Heart right ventricle (tissue), 16 donors: ENCODE measurements around the gene GUCY2D. TPM values are rescaled to one million over a fixed set of nuclear protein-coding genes. Genes with fewer than 3 reads are reported as not detected.

Experiments
- ATAC-seq, 8 donors: fragments of 200-7000 bp; cut with Tn5 transposase; one replicate each; pipeline ENCODE4 v1.9.1; 2020; ENCODE audit warnings: mild to moderate bottlenecking in 8 of 8, moderate library complexity in 8 of 8, moderate number of reproducible peaks in 1 of 8
- DNase-seq, 2 donors: peaks; one replicate each; pipeline ENCODE4 v3.0.0-alpha.2; 2020
- H3K27ac ChIP-seq, 10 donors: fragments of 200-600 bp; sonication (generic) in 2 of 10; one replicate each; pipeline versions ENCODE4 v1.5.0 to v1.8.0; 2020 to 2022; ENCODE audit warnings: mild to moderate bottlenecking in 3 of 10
- H3K27me3 ChIP-seq, 7 donors: fragments of 200-600 bp; one replicate each; pipeline ENCODE4 v1.8.0; 2021 to 2022; ENCODE audit warnings: mild to moderate bottlenecking in 2 of 7
- H3K36me3 ChIP-seq, 9 donors: fragments of 200-600 bp; sonication (generic) in 1 of 9; one replicate each; pipeline versions ENCODE4 v1.5.0 to v1.8.0; 2020 to 2022; ENCODE audit warnings: mild to moderate bottlenecking in 2 of 9
- H3K4me1 ChIP-seq, 9 donors: fragments of 200-600 bp; sonication (generic) in 1 of 9; one replicate each; pipeline versions ENCODE4 v1.5.0 to v1.8.0; 2020 to 2022; ENCODE audit warnings: mild to moderate bottlenecking in 4 of 9
- H3K4me3 ChIP-seq, 10 donors: fragments of 200-600 bp; sonication (generic) in 2 of 10; one replicate each; pipeline versions ENCODE4 v1.5.0 to v1.8.0; 2020 to 2022; ENCODE audit warnings: mild to moderate bottlenecking in 7 of 10, moderate library complexity in 2 of 10
- H3K9me3 ChIP-seq, 11 donors: fragments of 200-600 bp in 10 of 11; sonication (generic) in 2 of 11; one replicate each; pipeline versions ENCODE4 v1.5.0 to v1.8.0; 2013 to 2022; ENCODE audit warnings: mild to moderate bottlenecking in 2 of 11, control low read depth in 1 of 11, moderate library complexity in 1 of 11
- WGBS, 2 donors: extraction: QIAGEN DNeasy Blood & Tissue Kit; methylation state at CpG; one replicate each; pipeline ENCODE4 v1.1.7; 2013; ENCODE audit warnings: inconsistent platforms in 1 of 2; 5-methylcytosine and 5-hydroxymethylcytosine counted together
- intact Hi-C, 10 donors: fragments of 100-400 bp; cut with DNase I; formaldehyde crosslinking; loops; one replicate each; pipeline versions ENCODE4 v1.11.1 to v1.14.2; 2022
- polyA plus RNA-seq, 2 donors: library from polyadenylated mRNA; stranded (reverse); fragments of 200-250 nt; gene quantifications; one replicate each; pipeline ENCODE4 v1.2.3, GENCODE V29; 2013
- total RNA-seq, 10 donors: library from RNA; stranded (reverse); fragmentation: NEBNext Ultra II Directional in 3 of 10; extraction: Animal tissue kit (Norgen Biotek cat#: 25700) in 3 of 10; gene quantifications; one replicate each; pipeline versions ENCODE4 v1.2.1 to v1.2.4, GENCODE V29; 2021 to 2023
- TF ChIP-seq, protein P1 (sequence below), 9 donors: fragments of 200-600 bp; sonication (generic) in 2 of 9; IDR thresholded peaks; one replicate each; pipeline versions ENCODE4 v1.5.0 to v1.8.0; 2021 to 2022; ENCODE audit warnings: antibody characterized with exemption in 9 of 9, mild to moderate bottlenecking in 5 of 9, moderate library complexity in 1 of 9
- donor health status: Arrhythmogenic right ventricular cardiomyopathy.
- donor health status: ischemic (EF 13 %, LVEDD 7.1; RV severe dilation, severe dysfunction).
- donor health status: healthy with polysubstance abuse.
- donor health status: DM: no; HTN: yes; CAD: no.
- donor health status: DM: no; HTN: no; CAD: no.
- donor health status: ischemic (EF 25% LVEDD 6.9; RV normal size, moderate dysfunction).
- donor health status: ischemic (EF 25% LVEDD 5.7; RV mildly dilated, moderate dysfunction).
- donor health status: healthy.
- donor health status: DM: yes; HTN: yes; CAD: no.
- donor health status: Ischemic cardiomyopathy.
- donor health status: ischemic (EF 35%, LVEDD 5.7; RV mildly dilated, moderate dysfunction).
- donor health status: nonischemic (EF 11% LVEDD 7.7; RV severe dilation, severe dysfunction).
- donor health status: DM: yes; HTN: yes; CAD: no.
- donor health status: PGD.
- donor health status: ischemic (EF 29% LVEDD 5.4; RV normal size, mild dysfunction).
- donor health status: nonischemic (EF 23%, LVEDD 6.1; RV moderate dilation, normal function).

Gene GUCY2D
- total and polyA plus RNA-seq, 12 donors, result 0.06 to 0.69 (median 0.36) TPM; not detected in 6

DNA sequence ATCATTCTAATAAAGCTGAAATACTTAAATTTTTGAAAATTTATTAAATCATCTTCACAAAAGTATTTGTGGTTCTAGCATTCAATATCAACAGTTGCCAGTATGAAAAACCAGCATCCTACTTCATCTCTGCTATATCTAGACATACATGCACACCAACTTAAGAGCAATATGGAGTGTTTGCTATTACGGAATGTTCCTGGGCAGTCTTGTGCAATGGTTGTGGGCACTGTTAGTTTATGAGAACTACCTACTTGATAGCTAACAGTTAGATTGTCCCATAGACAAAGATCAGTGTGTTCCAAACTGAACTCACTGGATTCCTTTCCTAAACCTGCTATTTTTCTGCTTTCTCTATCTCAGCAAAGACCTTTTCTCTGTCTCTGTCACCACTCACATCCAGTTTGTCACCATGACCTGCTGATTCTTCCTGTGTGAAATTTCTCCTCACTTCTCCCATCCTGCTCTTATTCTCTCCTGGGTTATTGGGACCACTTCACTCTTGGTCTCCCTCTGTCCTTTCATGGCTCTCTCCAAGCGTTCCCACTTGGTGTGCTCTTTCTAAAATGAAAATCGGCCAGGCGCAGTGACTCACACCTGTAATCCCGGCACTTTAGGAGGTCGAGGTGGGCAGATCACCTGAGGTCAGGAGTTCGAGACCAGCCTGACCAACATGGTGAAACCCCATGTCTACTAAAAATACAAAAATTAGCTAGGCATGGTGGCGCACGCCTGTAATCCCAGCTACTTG is 42.7 kb upstream of the GUCY2D start:
- peaks cover 0 to 21% (median 11%) of the 10 kb centered on the region in 9 donors for H3K4me1 ChIP-seq
- no peaks in the 10 kb centered on the region for H3K36me3 ChIP-seq
- DNase-seq (no peak), ATAC-seq (no peak)
- WGBS, 2 donors, result 91 to 97% methylated on average over 9 of the region's 9 CpGs
- H3K4me3 ChIP-seq, result no peak overlapping the region
- TF ChIP-seq, protein P1, sequence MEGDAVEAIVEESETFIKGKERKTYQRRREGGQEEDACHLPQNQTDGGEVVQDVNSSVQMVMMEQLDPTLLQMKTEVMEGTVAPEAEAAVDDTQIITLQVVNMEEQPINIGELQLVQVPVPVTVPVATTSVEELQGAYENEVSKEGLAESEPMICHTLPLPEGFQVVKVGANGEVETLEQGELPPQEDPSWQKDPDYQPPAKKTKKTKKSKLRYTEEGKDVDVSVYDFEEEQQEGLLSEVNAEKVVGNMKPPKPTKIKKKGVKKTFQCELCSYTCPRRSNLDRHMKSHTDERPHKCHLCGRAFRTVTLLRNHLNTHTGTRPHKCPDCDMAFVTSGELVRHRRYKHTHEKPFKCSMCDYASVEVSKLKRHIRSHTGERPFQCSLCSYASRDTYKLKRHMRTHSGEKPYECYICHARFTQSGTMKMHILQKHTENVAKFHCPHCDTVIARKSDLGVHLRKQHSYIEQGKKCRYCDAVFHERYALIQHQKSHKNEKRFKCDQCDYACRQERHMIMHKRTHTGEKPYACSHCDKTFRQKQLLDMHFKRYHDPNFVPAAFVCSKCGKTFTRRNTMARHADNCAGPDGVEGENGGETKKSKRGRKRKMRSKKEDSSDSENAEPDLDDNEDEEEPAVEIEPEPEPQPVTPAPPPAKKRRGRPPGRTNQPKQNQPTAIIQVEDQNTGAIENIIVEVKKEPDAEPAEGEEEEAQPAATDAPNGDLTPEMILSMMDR (IDR thresholded peaks at IDR 0.05), result no peak
- H3K27ac ChIP-seq, result no peak overlapping the region
- H3K27me3 ChIP-seq, result peaks cover 0 to 4% (median 0%) of the 10 kb centered on the region in 7 donors
- intact Hi-C loops, result no loop called here
- H3K9me3 ChIP-seq, result no peaks in the 10 kb centered on the region

DNA sequence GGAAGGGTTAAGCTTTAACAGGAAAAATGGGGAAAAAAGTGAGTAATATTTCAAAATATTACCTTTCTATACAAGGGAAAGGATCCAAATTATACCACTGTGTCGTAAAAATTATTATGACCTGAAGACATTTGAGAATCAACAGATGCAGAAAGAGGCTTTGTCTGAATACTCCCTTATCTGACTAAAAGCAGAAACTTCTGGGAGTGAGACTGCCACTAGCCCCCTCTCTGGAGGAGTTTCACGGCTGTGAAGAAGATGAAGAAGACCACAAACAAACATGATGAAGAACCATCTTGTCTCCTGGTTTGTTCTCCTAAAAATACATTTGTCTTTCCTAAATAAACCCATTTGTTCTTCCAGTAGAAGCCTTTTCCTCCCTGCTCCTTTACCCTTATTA is 41.0 kb upstream of the GUCY2D start:
- intact Hi-C loops, result no loop called here
- H3K9me3 ChIP-seq, result no peaks in the 10 kb centered on the region
- DNase-seq, result no peak
- peaks cover 0 to 4% (median 0%) of the 10 kb centered on the region in 7 donors for H3K27me3 ChIP-seq
- TF ChIP-seq, protein P1 (IDR thresholded peaks at IDR 0.05), result no peak
- H3K4me3 ChIP-seq, result no peak overlapping the region
- peaks cover 0 to 5% (median 3%) of the 10 kb centered on the region in 9 donors for H3K4me1 ChIP-seq
- H3K27ac ChIP-seq, result no peak overlapping the region
- no peaks in the 10 kb centered on the region for H3K36me3 ChIP-seq
- whole genome bisulfite sequencing, 2 donors, result 47 to 48% methylated on average over 2 of the region's 2 CpGs
- no peak for ATAC-seq

DNA sequence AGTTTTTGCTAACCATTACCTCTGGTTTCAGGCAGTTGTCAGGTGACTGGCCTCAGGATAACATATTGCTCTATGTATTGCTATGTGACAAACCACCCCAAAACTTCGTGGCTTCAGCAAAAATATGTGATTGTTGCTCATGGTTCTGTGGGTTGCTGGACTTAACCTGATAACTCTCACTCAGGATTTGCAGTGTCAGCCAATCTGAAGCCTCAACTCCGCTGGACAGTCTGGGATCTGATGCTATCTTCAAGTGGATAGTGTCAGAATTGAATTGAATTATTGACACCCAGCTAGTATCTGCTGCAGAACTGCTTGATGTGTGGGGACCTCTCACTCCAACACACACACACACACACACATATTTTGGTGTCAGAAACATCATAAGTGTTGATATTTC is 34.7 kb upstream of the GUCY2D start:
- Histone ChIP-seq H3K4me3 (no peak overlapping the region), H3K27me3 (peaks cover 0 to 7% (median 0%) of the 10 kb centered on the region in 7 donors), H3K4me1 (peaks cover 0 to 5% (median 0%) of the 10 kb centered on the region in 9 donors), H3K27ac (no peak overlapping the region), H3K36me3 (no peaks in the 10 kb centered on the region), H3K9me3 (no peaks in the 10 kb centered on the region)
- DNase-seq (no peak), ATAC-seq (no peak)
- WGBS, 2 donors, result 59 to 62% methylated on average over 2 of the region's 2 CpGs
- TF ChIP-seq, protein P1 (IDR thresholded peaks at IDR 0.05), result no peak
- intact Hi-C loops, result no loop called here

DNA sequence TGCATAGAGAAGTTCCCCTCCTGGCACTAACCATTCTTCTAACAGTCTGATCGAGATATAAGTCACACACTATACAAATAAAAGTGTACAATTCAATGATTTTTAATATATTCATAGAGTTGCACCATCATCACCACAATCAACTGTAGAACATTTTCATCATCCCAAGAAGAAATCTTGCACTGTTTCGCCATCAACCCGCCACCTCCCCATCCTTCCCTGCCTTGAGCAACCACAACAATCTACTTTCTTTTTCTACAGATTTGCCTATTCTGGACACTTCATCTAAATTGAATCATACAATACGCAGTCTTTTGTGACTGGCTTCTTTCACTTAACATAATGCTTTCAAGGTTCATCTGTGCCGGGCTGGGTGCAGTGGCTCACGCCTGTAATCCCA is 33.0 kb upstream of the GUCY2D start:
- WGBS, 2 donors, result 88 to 93% methylated on average over 6 of the region's 6 CpGs
- TF ChIP-seq, protein P1 (IDR thresholded peaks at IDR 0.05), result no peak
- ATAC-seq, result no peak

More for the DNA sequence above, 33.0 kb upstream of the GUCY2D start:
- H3K36me3 ChIP-seq, result no peaks in the 10 kb centered on the region
- H3K4me3 ChIP-seq, result no peak overlapping the region
- H3K27ac ChIP-seq, result no peak overlapping the region
- intact Hi-C loops, result no loop called here
- DNase-seq, result no peak
- H3K9me3 ChIP-seq, result peaks cover 0 to 8% (median 4%) of the 10 kb centered on the region in 11 donors
- peaks cover 0 to 7% (median 0%) of the 10 kb centered on the region in 7 donors for H3K27me3 ChIP-seq
- H3K4me1 ChIP-seq, result peaks cover 0 to 5% (median 0%) of the 10 kb centered on the region in 9 donors
